22Rv1 (cell line): ENCODE results near the gene SH3BP5.

Experiments used
- CTCF ChIP-seq: fragments of 450-650 bp; IDR thresholded peaks from 2 replicates; pipeline ENCODE4 v1.5.1; 2017; ENCODE audit warnings: mild to moderate bottlenecking
- ZFX ChIP-seq: fragments of 450-650 bp; IDR thresholded peaks from 2 replicates; pipeline ENCODE4 v1.6.1; 2017; ENCODE audit warnings: antibody characterized with exemption, borderline replicate concordance

GRCh38 chr3:15305359-15305844, 27.0 kb downstream of the SH3BP5 start:
- peak; percentile 41 for TF ChIP-seq CTCF
- no peak for TF ChIP-seq ZFX
